Measurements from ENCODE around the gene GPBP1.

DNA sequence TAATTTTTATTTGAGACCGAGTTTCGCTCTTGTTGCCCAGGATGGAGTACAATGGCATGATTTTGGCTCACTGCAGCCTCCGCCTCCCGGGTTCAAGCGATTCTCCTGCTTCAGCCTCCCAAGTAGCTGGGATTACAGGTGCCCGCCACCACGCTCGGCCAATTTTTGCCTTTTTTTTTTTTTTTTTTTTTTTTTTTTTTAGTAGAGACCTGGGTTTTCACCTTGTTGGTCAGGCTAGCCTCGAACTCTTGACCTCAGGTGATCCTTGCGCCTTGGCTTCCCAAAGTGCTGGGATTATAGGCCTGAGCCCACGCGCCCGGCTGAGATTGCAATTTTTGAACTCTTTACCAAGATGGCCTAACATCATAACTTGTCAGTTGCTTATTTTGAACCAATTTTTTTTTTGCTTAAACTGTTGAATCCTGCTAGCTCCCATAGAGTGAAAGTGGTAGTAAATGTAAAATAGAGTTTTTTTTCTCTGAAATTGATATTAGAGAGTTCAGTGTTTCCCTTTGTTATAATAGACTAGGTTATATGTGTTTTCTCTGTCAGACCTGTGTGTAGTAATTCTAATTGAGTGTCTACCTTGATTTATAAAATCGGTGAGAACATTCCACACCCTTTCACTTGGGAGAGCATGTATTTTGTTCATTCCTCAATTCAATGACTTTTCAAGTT, 3.8 kb downstream of the GPBP1 start:
- TF ChIP-seq CTCF (IDR thresholded peaks at IDR 0.05) (no peak), POLR2A (IDR thresholded peaks at IDR 0.05) (no peak), POLR2AphosphoS5 (IDR thresholded peaks at IDR 0.05) (no peak), EP300 (IDR thresholded peaks at IDR 0.05) (no peak)
